BE2C (cell line): Measurements from ENCODE around the gene GAREM1.

Experiments
- DNase-seq: peaks from one replicate; pipeline ENCODE4 v3.0.0-alpha.2; 2020
- H3K27me3 ChIP-seq: fragments of 250-450 bp; sonication (Bioruptor Pico); 2 replicates; pipeline ENCODE4 v1.5.1; 2020; ENCODE audit warnings: mild to moderate bottlenecking
- H3K36me3 ChIP-seq: fragments of 250-450 bp; sonication (Bioruptor Pico); 2 replicates; pipeline ENCODE4 v1.5.1; 2020; ENCODE audit warnings: mild to moderate bottlenecking
- H3K4me1 ChIP-seq: fragments of 250-450 bp; sonication (Bioruptor Pico); 2 replicates; pipeline ENCODE4 v1.5.1; 2020
- H3K4me3 ChIP-seq: 2 replicates; pipeline ENCODE4 v1.5.1; 2011; ENCODE audit warnings: low read depth, low read length
- H3K9me3 ChIP-seq: fragments of 250-450 bp; sonication (Bioruptor Pico); 2 replicates; pipeline ENCODE4 v1.5.1; 2020
- CTCF ChIP-seq: IDR thresholded peaks from 2 replicates; pipeline ENCODE4 v1.5.1; 2012; ENCODE audit warnings: mild to moderate bottlenecking, low read depth, low read length

The GAREM1 gene

GRCh38 chr18:32255570-32255969 lies 215.1 kb downstream of the GAREM1 start:
- Histone ChIP-seq H3K4me1 (no peaks in the 10 kb centered on the region), H3K27me3 (no peaks in the 10 kb centered on the region), H3K4me3 (no peak overlapping the region), H3K36me3 (no peaks in the 10 kb centered on the region), H3K9me3 (no peaks in the 10 kb centered on the region)
- DNase-seq: no peak
- TF ChIP-seq CTCF: no peak

GRCh38 chr18:32252141-32252860 lies 218.4 kb downstream of the GAREM1 start:
- no peaks in the 10 kb centered on the region for H3K36me3 ChIP-seq
- H3K9me3 ChIP-seq: no peaks in the 10 kb centered on the region
- H3K4me1 ChIP-seq: no peaks in the 10 kb centered on the region
- H3K27me3 ChIP-seq: no peaks in the 10 kb centered on the region
- DNase-seq: no peak
- no peak for TF ChIP-seq CTCF
- H3K4me3 ChIP-seq: no peak overlapping the region

- Histone ChIP-seq H3K27me3 (no peaks in the 10 kb centered on the region), H3K4me3 (no peak overlapping the region), H3K4me1 (no peaks in the 10 kb centered on the region), H3K36me3 (no peaks in the 10 kb centered on the region), H3K9me3 (no peaks in the 10 kb centered on the region)
- DNase-seq: no peak
- TF ChIP-seq CTCF: no peak
These were observed 219.2 kb downstream of the GAREM1 start for GRCh38 chr18:32251466-32251865.

GRCh38 chr18:32249147-32249929 lies 221.3 kb downstream of the GAREM1 start:
- no peak overlapping the region for H3K4me3 ChIP-seq
- H3K4me1 ChIP-seq: no peaks in the 10 kb centered on the region
- no peaks in the 10 kb centered on the region for H3K9me3 ChIP-seq
- no peaks in the 10 kb centered on the region for H3K27me3 ChIP-seq
- no peaks in the 10 kb centered on the region for H3K36me3 ChIP-seq
- DNase-seq: no peak
- TF ChIP-seq CTCF: no peak

- no peak for DNase-seq
- Histone ChIP-seq H3K9me3 (no peaks in the 10 kb centered on the region), H3K4me3 (no peak overlapping the region), H3K27me3 (no peaks in the 10 kb centered on the region), H3K36me3 (no peaks in the 10 kb centered on the region), H3K4me1 (no peaks in the 10 kb centered on the region)
- no peak for TF ChIP-seq CTCF
These were observed 225.8 kb downstream of the GAREM1 start for GRCh38 chr18:32244881-32245280.

GRCh38 chr18:32243358-32243757 lies 227.3 kb downstream of the GAREM1 start:
- H3K36me3 ChIP-seq: no peaks in the 10 kb centered on the region
- H3K9me3 ChIP-seq: no peaks in the 10 kb centered on the region
- TF ChIP-seq CTCF: no peak
- no peak overlapping the region for H3K4me3 ChIP-seq
- no peaks in the 10 kb centered on the region for H3K27me3 ChIP-seq
- H3K4me1 ChIP-seq: no peaks in the 10 kb centered on the region
- no peak for DNase-seq
